GM21529 (cell line): ENCODE results near the gene S100A4.
"Not testable (repeated sequence)": the region's sequence is repeated elsewhere in the genome, so short reads cannot be mapped to it uniquely, and the experiment has no call there.

Experiments used
- ATAC-seq: cut with Tn5 transposase; IDR thresholded peaks from one replicate; pipeline ENCODE4 v1.9.1; 2021; ENCODE audit not compliant: unreplicated experiment

S100A4 gene

GRCh38 chr1:153535242-153536011 is 10.2 kb downstream of the S100A4 start, which contains the start of gene S100A6:
Gene S100A6, minus strand, starts transcription at chr1:153535991. Its CDS starts 652 bp downstream, at chr1:153535339.
- ATAC-seq: no peak

- no peak for ATAC-seq
These were observed 10.7 kb downstream of the S100A4 start for GRCh38 chr1:153534925-153535241.

GRCh38 chr1:153534226-153534924 is 11.2 kb downstream of the S100A4 start:
- no peak for ATAC-seq

- no peak for ATAC-seq
These were observed 11.9 kb downstream of the S100A4 start for GRCh38 chr1:153533689-153534201.

- peak; percentile 47 for ATAC-seq
These were observed 12.6 kb downstream of the S100A4 start for GRCh38 chr1:153532769-153533599.

GRCh38 chr1:153532181-153532580 is 13.4 kb downstream of the S100A4 start:
- no peak for ATAC-seq

- ATAC-seq: no peak
These were observed 14.0 kb downstream of the S100A4 start for GRCh38 chr1:153531638-153532037.

GRCh38 chr1:153527683-153528040 is 17.9 kb downstream of the S100A4 start:
- ATAC-seq: no peak

GRCh38 chr1:153527023-153527682 is 18.5 kb downstream of the S100A4 start:
- no peak for ATAC-seq

GRCh38 chr1:153526132-153526543 is 19.5 kb downstream of the S100A4 start:
- no peak for ATAC-seq

GRCh38 chr1:153525088-153525728 is 20.4 kb downstream of the S100A4 start:
- ATAC-seq: no peak

- not testable (repeated sequence) for ATAC-seq
These were observed 23.1 kb downstream of the S100A4 start for GRCh38 chr1:153522353-153523048.

- ATAC-seq: not testable (repeated sequence)
These were observed 23.8 kb downstream of the S100A4 start for GRCh38 chr1:153521808-153522207.

- no peak for ATAC-seq
These were observed 24.7 kb downstream of the S100A4 start for GRCh38 chr1:153520818-153521476.

- ATAC-seq: not testable (repeated sequence)
These were observed 25.4 kb downstream of the S100A4 start for GRCh38 chr1:153520137-153520691.

GRCh38 chr1:153519242-153519641 is 26.4 kb downstream of the S100A4 start:
- ATAC-seq: no peak

GRCh38 chr1:153515504-153516394 is 29.9 kb downstream of the S100A4 start:
- ATAC-seq: no peak

GRCh38 chr1:153513666-153514065 is 31.9 kb downstream of the S100A4 start:
- no peak for ATAC-seq
